ENCODE measurements around the gene TSHZ3. TPM values are rescaled to one million over a fixed set of nuclear protein-coding genes. Genes with fewer than 3 reads are reported as not detected.

The TSHZ3 gene
- total and polyA plus RNA-seq, 11 donors: 0.88 to 11.5 (median 2.4) TPM

DNA sequence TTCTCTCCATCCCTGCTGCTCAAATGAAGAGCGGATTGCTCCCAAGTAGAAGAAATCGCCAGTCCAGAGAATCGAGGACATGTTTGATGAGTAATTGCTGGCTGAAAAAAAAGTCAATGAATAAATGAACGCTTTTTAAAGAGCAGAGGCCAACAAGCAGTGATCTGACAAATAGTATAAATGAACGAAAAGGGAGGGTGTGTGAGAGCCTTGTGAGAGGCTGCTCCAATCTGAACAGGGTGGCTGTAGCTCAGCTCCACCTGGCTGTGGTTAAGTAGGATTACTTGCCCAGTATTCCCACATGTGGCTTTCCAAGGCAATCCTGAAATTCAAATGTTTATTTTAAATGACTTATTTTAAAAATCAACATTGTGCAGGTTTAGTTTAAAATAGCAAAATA, 117.1 kb downstream of the TSHZ3 start:
- ATAC-seq: no peak
- peaks cover 0 to 3% (median 0%) of the 10 kb centered on the region in 9 donors for H3K27me3 ChIP-seq
- intact Hi-C loops (cut with DNase I): no loop called here
- H3K36me3 ChIP-seq: no peaks in the 10 kb centered on the region
- no peaks in the 10 kb centered on the region for H3K9me3 ChIP-seq
- no peak for TF ChIP-seq POLR2A (IDR thresholded peaks at IDR 0.05)
- TF ChIP-seq, protein P1, sequence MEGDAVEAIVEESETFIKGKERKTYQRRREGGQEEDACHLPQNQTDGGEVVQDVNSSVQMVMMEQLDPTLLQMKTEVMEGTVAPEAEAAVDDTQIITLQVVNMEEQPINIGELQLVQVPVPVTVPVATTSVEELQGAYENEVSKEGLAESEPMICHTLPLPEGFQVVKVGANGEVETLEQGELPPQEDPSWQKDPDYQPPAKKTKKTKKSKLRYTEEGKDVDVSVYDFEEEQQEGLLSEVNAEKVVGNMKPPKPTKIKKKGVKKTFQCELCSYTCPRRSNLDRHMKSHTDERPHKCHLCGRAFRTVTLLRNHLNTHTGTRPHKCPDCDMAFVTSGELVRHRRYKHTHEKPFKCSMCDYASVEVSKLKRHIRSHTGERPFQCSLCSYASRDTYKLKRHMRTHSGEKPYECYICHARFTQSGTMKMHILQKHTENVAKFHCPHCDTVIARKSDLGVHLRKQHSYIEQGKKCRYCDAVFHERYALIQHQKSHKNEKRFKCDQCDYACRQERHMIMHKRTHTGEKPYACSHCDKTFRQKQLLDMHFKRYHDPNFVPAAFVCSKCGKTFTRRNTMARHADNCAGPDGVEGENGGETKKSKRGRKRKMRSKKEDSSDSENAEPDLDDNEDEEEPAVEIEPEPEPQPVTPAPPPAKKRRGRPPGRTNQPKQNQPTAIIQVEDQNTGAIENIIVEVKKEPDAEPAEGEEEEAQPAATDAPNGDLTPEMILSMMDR (IDR thresholded peaks at IDR 0.05): peak in 3 of 12 donors; percentile 10 to 28 (median 18)
- 67 to 79% (median 73%) methylated on average over 5 of the region's 5 CpGs for WGBS, 4 donors
- DNase-seq: no peak
- H3K4me3 ChIP-seq: no peak overlapping the region
- H3K27ac ChIP-seq: no peak overlapping the region
- no peaks in the 10 kb centered on the region for H3K4me1 ChIP-seq

DNA sequence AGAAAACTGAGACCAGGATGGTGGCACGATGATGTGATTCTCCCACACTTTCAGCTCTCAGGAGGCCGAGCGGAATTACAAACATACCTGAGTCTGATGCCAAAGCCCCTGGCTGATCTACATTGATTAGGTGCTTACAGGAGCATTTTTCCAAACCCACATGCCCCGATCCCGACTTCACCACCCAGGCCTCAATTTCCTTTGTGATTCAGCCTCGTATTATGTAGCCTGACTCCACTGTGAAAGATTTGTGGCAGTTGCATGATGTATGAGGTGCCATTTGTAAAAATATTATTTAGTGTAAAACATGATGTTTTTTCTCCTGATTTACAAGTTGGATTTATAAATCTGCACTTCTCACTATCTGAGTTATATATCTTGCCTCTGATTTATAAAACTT, 118.0 kb downstream of the TSHZ3 start:
- TF ChIP-seq POLR2A (IDR thresholded peaks at IDR 0.05): no peak
- TF ChIP-seq, protein P1 (IDR thresholded peaks at IDR 0.05): no peak
- intact Hi-C loops (cut with DNase I): no loop called here
- Histone ChIP-seq H3K27ac (no peak overlapping the region), H3K27me3 (no peaks in the 10 kb centered on the region), H3K36me3 (no peaks in the 10 kb centered on the region), H3K4me3 (no peak overlapping the region), H3K4me1 (no peaks in the 10 kb centered on the region), H3K9me3 (no peaks in the 10 kb centered on the region)
- DNase-seq: no peak
- ATAC-seq: no peak
- WGBS, 4 donors: 85 to 94% (median 91%) methylated on average over 6 of the region's 6 CpGs

DNA sequence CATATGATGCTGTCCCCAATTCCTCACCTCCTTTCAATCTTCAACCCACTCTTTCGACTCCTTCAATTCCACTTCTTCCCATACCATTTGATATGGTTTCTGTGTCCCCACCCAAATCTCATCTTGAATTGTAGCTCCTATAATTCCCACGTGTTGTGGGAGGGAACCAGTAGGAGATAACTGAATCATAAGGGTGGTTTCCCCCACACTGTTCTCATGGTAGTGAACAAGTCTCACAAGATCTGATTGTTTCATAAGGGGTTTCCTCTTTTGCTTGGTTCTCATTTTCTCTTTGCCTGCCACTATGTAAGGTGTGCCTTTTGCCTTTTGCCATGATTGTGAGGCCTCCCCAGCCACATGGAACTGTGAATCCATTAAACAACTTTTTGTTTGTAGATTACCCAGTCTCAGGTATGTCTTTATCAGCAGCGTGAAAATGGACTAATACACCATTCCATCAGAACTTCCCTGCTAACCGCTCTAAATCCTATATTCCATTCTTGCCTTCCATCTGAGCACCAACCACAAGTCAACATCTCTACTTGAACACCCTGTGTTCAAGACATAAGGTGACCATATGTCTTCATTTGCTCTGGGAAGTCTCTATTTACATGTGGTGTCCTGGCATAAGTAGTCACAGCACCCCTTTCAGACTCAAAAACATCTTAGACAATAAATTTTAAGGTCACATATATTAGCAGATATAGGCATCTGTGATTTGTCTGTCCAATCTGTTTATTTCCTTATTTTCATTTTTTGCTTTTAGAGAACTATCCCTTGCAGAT, 122.9 kb downstream of the TSHZ3 start:
- Histone ChIP-seq H3K9me3 (no peaks in the 10 kb centered on the region), H3K4me3 (no peak overlapping the region), H3K4me1 (no peaks in the 10 kb centered on the region), H3K27me3 (no peaks in the 10 kb centered on the region), H3K36me3 (no peaks in the 10 kb centered on the region), H3K27ac (no peak overlapping the region)
- intact Hi-C loops (cut with DNase I): no loop called here
- DNase-seq (no peak), ATAC-seq (no peak)
- TF ChIP-seq, protein P1 (IDR thresholded peaks at IDR 0.05): no peak
- TF ChIP-seq POLR2A (IDR thresholded peaks at IDR 0.05): no peak
- 84 to 95% (median 88%) methylated on average over 4 of the region's 4 CpGs for WGBS, 4 donors

Measured in heart left ventricle (tissue), 16 donors.